Measurements from ENCODE around the gene COG5.

Gene COG5

GRCh38 chr7:107165341-107165740, 398.4 kb downstream of the COG5 start:
- DNase-seq (ENCODE audit: low read depth in 1 of 2, low spot score in 1 of 2): no peak
- TF ChIP-seq SPI1 (IDR thresholded peaks at IDR 0.05; ENCODE audit: borderline replicate concordance, low read depth): no peak
- Histone ChIP-seq H3K27ac (replicated peaks) (no peak overlapping the region), H3K4me3 (replicated peaks; ENCODE audit: insufficient read depth, low read length) (no peak overlapping the region), H3K27me3 (ENCODE audit: insufficient read depth, poor library complexity, severe bottlenecking) (no peaks in the 10 kb centered on the region)

GRCh38 chr7:107164092-107164491, 399.6 kb downstream of the COG5 start:
- TF ChIP-seq POLR2AphosphoS5 (IDR thresholded peaks at IDR 0.05; ENCODE audit: low read depth) (no peak), CTCF (IDR thresholded peaks at IDR 0.05; ENCODE audit: insufficient read depth, low read length) (no peak)
- Histone ChIP-seq H3K27me3 (ENCODE audit: insufficient read depth, poor library complexity, severe bottlenecking) (no peaks in the 10 kb centered on the region), H3K27ac (replicated peaks) (no peak overlapping the region), H3K4me3 (replicated peaks; ENCODE audit: insufficient read depth, low read length) (no peak overlapping the region)
- no peak for DNase-seq (ENCODE audit: low read depth in 1 of 2, low spot score in 1 of 2)

GRCh38 chr7:107162475-107162874, 401.2 kb downstream of the COG5 start:
- no peak for DNase-seq (ENCODE audit: low read depth in 1 of 2, low spot score in 1 of 2)
- Histone ChIP-seq H3K27me3 (ENCODE audit: insufficient read depth, poor library complexity, severe bottlenecking) (no peaks in the 10 kb centered on the region), H3K4me3 (replicated peaks; ENCODE audit: insufficient read depth, low read length) (no peak overlapping the region), H3K27ac (replicated peaks) (no peak overlapping the region)
- no peak for TF ChIP-seq CTCF (IDR thresholded peaks at IDR 0.05; ENCODE audit: insufficient read depth, low read length)

- Histone ChIP-seq H3K27ac (replicated peaks) (no peak overlapping the region), H3K27me3 (ENCODE audit: insufficient read depth, poor library complexity, severe bottlenecking) (no peaks in the 10 kb centered on the region), H3K4me3 (replicated peaks; ENCODE audit: insufficient read depth, low read length) (no peak overlapping the region)
- DNase-seq (ENCODE audit: low read depth in 1 of 2, low spot score in 1 of 2): no peak
- TF ChIP-seq SPI1 (IDR thresholded peaks at IDR 0.05; ENCODE audit: borderline replicate concordance, low read depth) (no peak), POLR2AphosphoS5 (IDR thresholded peaks at IDR 0.05; ENCODE audit: low read depth) (no peak), REST (IDR thresholded peaks at IDR 0.05; ENCODE audit: insufficient replicate concordance, low read depth) (no peak), CTCF (IDR thresholded peaks at IDR 0.05; ENCODE audit: insufficient read depth, low read length) (no peak), GABPA (IDR thresholded peaks at IDR 0.05; ENCODE audit: low read depth) (no peak)
Measured at GRCh38 chr7:107161415-107161814, 402.3 kb downstream of the COG5 start.

GRCh38 chr7:107160389-107160788, 403.3 kb downstream of the COG5 start:
- TF ChIP-seq POLR2AphosphoS5 (IDR thresholded peaks at IDR 0.05; ENCODE audit: low read depth) (no peak), REST (IDR thresholded peaks at IDR 0.05; ENCODE audit: insufficient replicate concordance, low read depth) (no peak), GABPA (IDR thresholded peaks at IDR 0.05; ENCODE audit: low read depth) (no peak), SPI1 (IDR thresholded peaks at IDR 0.05; ENCODE audit: borderline replicate concordance, low read depth) (no peak), CTCF (IDR thresholded peaks at IDR 0.05; ENCODE audit: insufficient read depth, low read length) (no peak)

More at GRCh38 chr7:107160389-107160788, 403.3 kb downstream of the COG5 start:
- Histone ChIP-seq H3K27me3 (ENCODE audit: insufficient read depth, poor library complexity, severe bottlenecking) (no peaks in the 10 kb centered on the region), H3K4me3 (replicated peaks; ENCODE audit: insufficient read depth, low read length) (no peak overlapping the region), H3K27ac (replicated peaks) (no peak overlapping the region)
- DNase-seq (ENCODE audit: low read depth in 1 of 2, low spot score in 1 of 2): no peak
